Endothelial cell of umbilical vein (primary cell): ENCODE results near the gene POMGNT2. TPM values are rescaled to one million over a fixed set of nuclear protein-coding genes. Genes with fewer than 3 reads are reported as not detected.

Experiments used
- BruUV-seq: library from RNA; stranded (reverse); fragments of 400-500 nt; replicated peaks from 2 replicates; lab custom pipeline; 2021; lab: Mats Ljungman, UMichigan
- CTCF ChIA-PET: fragments of 300-600, 350-600 bp; sonication (Branson Sonifier 250); formaldehyde crosslinking; loops from one replicate; lab custom pipeline; 2021; ENCODE audit warnings: antibody characterized with exemption, inconsistent platforms; lab: Charles Lee
- POLR2A ChIA-PET: fragments of 300-600, 350-600 bp; sonication (Branson Sonifier 250); formaldehyde crosslinking; loops from one replicate; lab custom pipeline; 2021; ENCODE audit warnings: antibody characterized with exemption, inconsistent platforms; lab: Charles Lee
- DNase-seq: peaks from one replicate; pipeline ENCODE4 v3.0.0-alpha.2; 2011; ENCODE audit warnings: low read depth, low spot score
- FAIRE-seq: peaks from 2 replicates; lab custom pipeline; 2011; peaks lifted over from hg19 to GRCh38; lab: Jason Lieb, UNC
- H2AFZ ChIP-seq: 2 replicates; pipeline ENCODE4 v1.6.0; 2012; ENCODE audit warnings: low read depth, low read length, control low read depth, inconsistent platforms
- H3K27ac ChIP-seq: 2 replicates; pipeline ENCODE4 v1.5.1; 2011; ENCODE audit warnings: low read depth, mild to moderate bottlenecking, control low read depth, low read length, moderate library complexity; ENCODE audit not compliant: insufficient read depth
- H3K27me3 ChIP-seq, 2 experiments: 2 replicates each; pipeline versions ENCODE4 v1.6.0 to v1.6.1; 2011; ENCODE audit warnings: low read length in 2 of 2, mixed read lengths in 1 of 2; ENCODE audit not compliant: control insufficient read depth in 2 of 2, insufficient read depth in 2 of 2
- H3K36me3 ChIP-seq, 2 experiments: 2 replicates in 1 of 2; 3 replicates in 1 of 2; pipeline ENCODE4 v1.5.1; 2011; ENCODE audit warnings: low read length in 2 of 2, mild to moderate bottlenecking in 1 of 2, moderate library complexity in 1 of 2; ENCODE audit not compliant: control insufficient read depth in 2 of 2, insufficient read depth in 2 of 2; ENCODE audit errors: extremely low read depth in 1 of 2
- H3K4me1 ChIP-seq: 3 replicates; pipeline ENCODE4 v1.5.1; 2011; ENCODE audit warnings: mild to moderate bottlenecking, low read length; ENCODE audit not compliant: control insufficient read depth, insufficient read depth; ENCODE audit errors: extremely low read depth
- H3K4me2 ChIP-seq: 2 replicates; pipeline ENCODE4 v1.6.1; 2011; ENCODE audit warnings: low read length, control low read depth, mixed read lengths; ENCODE audit not compliant: insufficient read depth
- H3K4me3 ChIP-seq, 3 experiments: fragments of 200-600 bp in 1 of 3; sonication (generic), shearing (Covaris generic) in 1 of 3; replicated peaks in 1 of 3; 2 replicates each; pipeline ENCODE4 v1.5.1; 2011 to 2016; ENCODE audit warnings: control low read depth in 3 of 3, low read length in 3 of 3, mild to moderate bottlenecking in 2 of 3, inconsistent platforms in 1 of 3, low read depth in 1 of 3, moderate library complexity in 1 of 3; ENCODE audit not compliant: insufficient read depth in 1 of 3
- H3K79me2 ChIP-seq: 2 replicates; pipeline ENCODE4 v1.6.0; 2012; ENCODE audit warnings: low read length, inconsistent platforms; ENCODE audit not compliant: control insufficient read depth, insufficient read depth
- H3K9ac ChIP-seq: replicated peaks from 2 replicates; pipeline ENCODE3; 2011; ENCODE audit warnings: low read length, control low read depth; ENCODE audit not compliant: insufficient read depth; ENCODE audit errors: extremely low read depth
- H3K9me1 ChIP-seq: replicated peaks from 3 replicates; pipeline ENCODE4 v1.6.0; 2011; ENCODE audit warnings: mild to moderate bottlenecking, low read length; ENCODE audit not compliant: control insufficient read depth, insufficient read depth; ENCODE audit errors: extremely low read depth
- H3K9me3 ChIP-seq: replicated peaks from 2 replicates; pipeline ENCODE4 v1.5.1; 2012; ENCODE audit warnings: low read length, inconsistent platforms; ENCODE audit not compliant: control insufficient read depth, insufficient read depth
- H4K20me1 ChIP-seq: replicated peaks from 2 replicates; pipeline ENCODE3; 2011; ENCODE audit warnings: mild to moderate bottlenecking, low read length; ENCODE audit not compliant: control insufficient read depth, insufficient read depth; ENCODE audit errors: extremely low read depth
- CTCF ChIP-seq, 2 donors: IDR thresholded peaks; 1 replicate in 1 of 2; 2 replicates in 1 of 2; pipeline ENCODE4 v1.5.1; 2011; ENCODE audit warnings: low read length in 2 of 2, mild to moderate bottlenecking in 2 of 2, moderate library complexity in 2 of 2, control low read depth in 1 of 2, inconsistent platforms in 1 of 2, low read depth in 1 of 2; ENCODE audit not compliant: insufficient read depth in 1 of 2; ENCODE audit errors: extremely low read depth in 1 of 2
- EZH2 ChIP-seq: IDR thresholded peaks from 2 replicates; pipeline ENCODE4 v1.6.1; 2012; ENCODE audit warnings: borderline replicate concordance, low read depth, mild to moderate bottlenecking, moderate library complexity, low read length, inconsistent platforms; ENCODE audit not compliant: severe bottlenecking
- FOS ChIP-seq: IDR thresholded peaks from 2 replicates; pipeline ENCODE4 v1.6.1; 2011; ENCODE audit warnings: mild to moderate bottlenecking, low read length, moderate library complexity, borderline replicate concordance; ENCODE audit not compliant: insufficient read depth
- GATA2 ChIP-seq: IDR thresholded peaks from 2 replicates; pipeline ENCODE4 v1.7.0; 2011; ENCODE audit warnings: low read depth, mild to moderate bottlenecking, moderate library complexity, mixed read lengths, low read length; ENCODE audit not compliant: insufficient read length, insufficient read depth
- JUN ChIP-seq: IDR thresholded peaks from 2 replicates; pipeline ENCODE4 v1.6.1; 2011; ENCODE audit warnings: borderline replicate concordance, low read depth; ENCODE audit not compliant: insufficient read length, insufficient read depth
- MYC ChIP-seq: IDR thresholded peaks from one replicate; pipeline ENCODE4 v1.6.1; 2011; ENCODE audit warnings: mild to moderate bottlenecking, low read depth, low read length
- POLR2A ChIP-seq: IDR thresholded peaks from 2 replicates; pipeline ENCODE4 v1.6.1; 2012; ENCODE audit warnings: low read depth, mild to moderate bottlenecking, control low read depth, low read length
- POLR2AphosphoS5 ChIP-seq: IDR thresholded peaks from 2 replicates; pipeline ENCODE4 v1.6.1; 2012; ENCODE audit warnings: low read depth, mild to moderate bottlenecking, control low read depth, low read length, moderate library complexity; ENCODE audit not compliant: insufficient read depth
- dilution Hi-C: fragments of 300-500 bp; cut with MboI; formaldehyde crosslinking; loops from one replicate; pipeline ENCODE4 v1.15.0; 2019; ENCODE audit warnings: low sequenced_read_pairs; ENCODE audit not compliant: extremely low pct_ligation_motif_present
- intact Hi-C: fragments of 100-400 bp; cut with micrococcal nuclease; formaldehyde crosslinking; loops from one replicate; pipeline ENCODE4 v1.10.0; 2022
- polyA plus RNA-seq, 4 experiments: library from polyadenylated mRNA; depleted of rRNA in 3 of 4; stranded (reverse) in 3 of 4; unstranded in 1 of 4; fragments of >200 nt; gene quantifications; 2 replicates each; pipeline versions ENCODE4 v1.2.1 to v1.2.3, GENCODE V29; 2011 to 2012; ENCODE audit warnings: missing spikeins in 1 of 4
- total RNA-seq: library from RNA; stranded (reverse); gene quantifications from 2 replicates; pipeline ENCODE4 v1.2.3, GENCODE V29; 2021
- TF ChIP-seq, protein P1 (sequence below): IDR thresholded peaks from 2 replicates; pipeline ENCODE4 v1.6.1; 2011; ENCODE audit not compliant: insufficient read depth, insufficient read length

POMGNT2 gene
- total and polyA plus RNA-seq, 2 donors (not counting 3 experiments of a cell fraction or from before 2014, with no cell fraction given), result 6.4 to 16.3 TPM

GRCh38 chr3:43074482-43074881 is 31.4 kb downstream of the POMGNT2 start:
- POLR2A ChIA-PET, result no interaction called here
- CTCF ChIA-PET, result no interaction called here
- dilution Hi-C loops, result no loop called here

More at GRCh38 chr3:43074482-43074881, 31.4 kb downstream of the POMGNT2 start:
- Histone ChIP-seq H3K36me3 (no peaks in the 10 kb centered on the region), H3K4me2 (no peak overlapping the region), H4K20me1 (no peaks in the 10 kb centered on the region), H3K27me3 (peaks cover 0 to 2% of the 10 kb centered on the region in 2 experiments), H3K9me3 (no peaks in the 10 kb centered on the region), H3K79me2 (no peaks in the 10 kb centered on the region), H3K4me3 (no peak overlapping the region), H2AFZ (no peak overlapping the region), H3K9ac (no peak overlapping the region), H3K9me1 (no peaks in the 10 kb centered on the region), H3K4me1 (no peaks in the 10 kb centered on the region), H3K27ac (no peak overlapping the region)
- intact Hi-C loops, result no loop called here
- BruUV-seq, result no TSS peak
- FAIRE-seq (no peak), DNase-seq (no peak)
- no peak for TF ChIP-seq FOS
- no peak for TF ChIP-seq MYC
- no peak for TF ChIP-seq JUN
- TF ChIP-seq POLR2AphosphoS5, result no peak
- TF ChIP-seq POLR2A, result no peak
- TF ChIP-seq, protein P1, sequence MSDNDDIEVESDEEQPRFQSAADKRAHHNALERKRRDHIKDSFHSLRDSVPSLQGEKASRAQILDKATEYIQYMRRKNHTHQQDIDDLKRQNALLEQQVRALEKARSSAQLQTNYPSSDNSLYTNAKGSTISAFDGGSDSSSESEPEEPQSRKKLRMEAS, result no peak
- no peak for TF ChIP-seq EZH2
- no peak for TF ChIP-seq CTCF (IDR thresholded peaks at IDR 0.05; ENCODE audit: extremely low read depth in 1 of 2, insufficient read depth in 1 of 2, low read depth in 1 of 2, low read length in 2 of 2)
- TF ChIP-seq GATA2, result no peak
